Measurements from ENCODE around the gene VWF. TPM values are rescaled to one million over a fixed set of nuclear protein-coding genes. Genes with fewer than 3 reads are reported as not detected.

VWF gene
- total RNA-seq, 1 donor from 2014 or later, result 275 TPM

DNA sequence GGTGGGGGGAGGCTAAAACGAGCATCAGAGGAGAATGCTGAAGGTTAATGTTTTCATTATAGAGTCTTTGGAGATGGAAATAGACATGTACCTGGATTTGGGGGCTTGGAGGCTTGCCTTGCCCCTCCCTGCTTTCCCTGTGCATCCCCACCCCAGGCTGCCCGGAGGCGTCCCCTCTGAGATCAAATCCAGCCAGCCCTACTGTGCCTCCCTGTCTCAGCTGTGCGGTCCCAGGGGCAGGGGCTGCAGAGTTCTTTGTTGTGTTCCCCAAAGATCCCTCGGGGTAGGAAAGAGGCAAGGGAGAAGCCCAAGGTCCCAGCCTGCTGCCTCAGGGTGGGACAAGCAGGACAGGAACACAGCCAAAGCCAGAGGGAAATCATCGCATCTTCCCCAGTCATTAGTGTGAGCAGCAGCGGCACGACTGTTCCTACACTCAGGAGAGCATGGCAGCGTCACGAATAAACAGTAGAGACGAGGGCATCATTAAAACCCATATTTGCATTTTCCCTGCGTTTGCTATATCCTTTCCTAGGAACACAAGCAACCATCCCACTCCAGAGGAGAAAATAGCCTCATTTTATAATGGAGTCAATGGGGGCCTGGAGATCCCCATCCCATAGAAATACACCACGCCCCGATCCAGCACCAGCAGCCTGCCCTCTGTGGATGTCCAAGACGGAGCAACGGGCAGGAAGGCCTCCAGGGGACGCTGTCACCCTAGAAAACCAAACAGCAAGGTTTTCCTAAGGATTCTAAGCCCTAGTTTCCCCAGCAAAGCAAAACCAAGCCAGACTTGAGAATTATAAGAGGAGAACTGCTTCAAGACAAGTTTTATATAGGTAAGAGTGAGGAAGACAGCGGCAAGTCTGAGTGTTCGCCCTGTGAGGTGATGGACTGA, 211.8 kb downstream of the VWF start:
- no peak for ATAC-seq
- intact Hi-C loops (cut with micrococcal nuclease), result no loop called here
- DNase-seq, result no peak

DNA sequence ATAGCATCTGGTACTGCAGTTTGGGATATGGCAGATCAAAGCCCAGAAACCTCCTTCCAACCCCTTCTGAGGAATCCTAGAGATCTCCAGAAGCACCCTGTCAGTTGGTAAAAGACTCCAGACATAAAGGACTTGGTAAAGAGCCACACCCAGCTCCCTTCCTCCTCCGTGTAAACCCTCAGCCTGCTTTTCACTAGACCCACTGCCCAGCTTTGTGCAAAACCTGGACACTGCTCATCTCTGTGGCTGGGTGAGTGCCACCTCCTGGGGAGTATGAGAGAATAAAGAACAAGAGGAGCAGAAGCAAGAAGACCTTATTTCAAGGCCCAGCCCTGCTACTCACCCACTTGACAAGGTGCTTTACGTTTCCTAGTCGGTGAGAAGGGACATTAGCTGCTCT, 212.5 kb downstream of the VWF start:
- ATAC-seq (no peak), DNase-seq (no peak)
- intact Hi-C loops (cut with micrococcal nuclease), result no loop called here

DNA sequence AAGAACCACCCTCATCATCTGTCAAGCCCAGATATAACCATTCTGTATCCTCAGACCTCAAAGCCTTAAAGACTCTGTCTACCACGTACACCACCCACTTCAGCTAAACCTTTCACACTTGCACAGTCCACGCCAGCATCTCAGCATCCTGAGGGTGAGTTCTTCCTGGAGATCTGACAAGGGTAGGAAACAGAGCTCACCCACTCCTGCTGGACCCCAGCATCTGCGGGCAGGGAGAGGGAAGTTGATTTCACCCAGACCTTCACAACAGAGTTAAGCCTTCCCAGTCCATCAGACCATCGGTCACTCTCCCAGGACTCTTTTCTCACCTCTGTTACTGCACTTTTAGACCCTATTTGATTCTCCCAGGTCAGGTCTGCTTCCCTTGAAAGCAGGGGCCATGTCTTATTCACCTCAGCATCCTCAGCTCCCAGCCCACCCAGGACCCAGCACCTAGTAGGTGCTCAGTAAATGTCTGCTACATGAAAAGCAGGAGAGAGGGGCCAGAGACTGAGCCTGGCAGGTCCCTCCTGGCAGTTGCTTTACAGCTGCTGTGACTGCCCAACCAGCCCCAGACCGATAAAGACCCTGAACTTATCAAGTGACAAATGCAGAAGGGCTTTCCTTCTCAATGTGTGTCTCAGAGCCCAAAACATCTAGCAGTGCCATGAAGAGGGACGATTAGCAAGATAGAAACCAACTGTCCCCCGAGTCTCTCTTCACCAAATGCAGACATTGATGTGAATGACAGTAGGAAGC, 213.5 kb downstream of the VWF start:
- ATAC-seq (no peak), DNase-seq (no peak)
- intact Hi-C loops (cut with micrococcal nuclease), result no loop called here

DNA sequence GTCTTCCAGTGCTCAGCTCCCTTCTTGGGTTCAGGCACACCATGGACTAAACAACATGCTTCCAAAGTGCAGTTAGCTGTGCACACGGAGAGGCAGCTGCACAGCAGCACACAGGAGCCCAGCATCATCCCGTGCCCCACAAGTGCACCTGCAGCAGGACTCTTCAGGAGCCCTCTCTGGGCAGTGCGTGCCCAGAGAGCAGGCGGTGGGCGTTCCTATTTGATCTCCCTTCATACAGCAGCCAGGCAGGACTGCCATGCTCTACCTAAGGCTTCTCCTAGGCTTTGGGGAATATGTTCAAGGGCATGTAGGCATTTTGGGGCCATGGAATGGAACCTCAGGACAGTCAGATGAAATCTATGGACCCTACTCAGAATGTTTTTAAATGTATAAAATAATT, 214.9 kb downstream of the VWF start:
- ATAC-seq (no peak), DNase-seq (no peak)
- intact Hi-C loops (cut with micrococcal nuclease), result no loop called here

- DNase-seq (no peak), ATAC-seq (no peak)
- intact Hi-C loops (cut with micrococcal nuclease), result no loop called here
Observed at GRCh38 chr12:5908251-5908650, 216.2 kb downstream of the VWF start.

DNA sequence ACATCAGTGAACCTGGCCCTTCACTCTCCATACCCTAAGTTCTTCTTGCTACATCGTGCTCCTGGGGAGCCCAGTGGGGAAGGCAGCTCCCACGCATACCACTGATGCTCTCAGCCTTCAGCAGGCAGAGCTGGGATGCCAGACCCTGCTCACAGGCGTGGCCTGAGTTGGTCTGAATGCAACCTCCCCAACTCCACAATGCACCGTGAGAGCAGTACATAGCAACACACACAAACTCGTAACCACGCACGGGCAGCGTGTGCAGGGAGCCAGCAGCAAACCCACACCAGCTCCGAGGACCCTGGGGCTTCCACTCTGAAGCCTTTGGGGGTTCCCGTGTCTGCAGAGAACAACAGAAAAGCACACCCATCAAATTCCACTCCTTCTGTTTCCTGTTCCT, 216.7 kb downstream of the VWF start:
- DNase-seq (no peak), ATAC-seq (no peak)
- intact Hi-C loops (cut with micrococcal nuclease), result no loop called here

- DNase-seq (no peak), ATAC-seq (no peak)
- intact Hi-C loops (cut with micrococcal nuclease), result no loop called here
Observed at GRCh38 chr12:5905757-5906156, 218.7 kb downstream of the VWF start.

DNA sequence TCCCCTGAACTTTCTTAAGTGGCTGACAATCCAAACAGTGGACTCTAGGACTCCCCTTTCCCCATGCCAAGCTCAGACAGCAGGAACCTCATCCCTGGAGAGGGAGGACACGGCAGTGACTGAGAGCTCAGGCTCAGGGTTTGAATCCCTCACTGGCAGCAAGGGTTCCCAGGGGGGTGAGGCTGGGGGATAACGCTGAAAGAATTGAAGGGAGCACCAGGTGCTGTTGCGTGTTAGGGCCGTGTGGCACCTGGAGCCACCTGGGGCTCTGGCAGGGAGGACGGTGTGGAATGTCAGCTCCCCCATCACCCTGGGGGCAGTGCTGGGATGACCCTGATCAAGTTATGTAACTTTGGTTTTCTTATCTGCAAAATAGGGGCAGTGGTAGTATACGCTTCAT, 219.5 kb downstream of the VWF start:
- no peak for ATAC-seq

GRCh38 chr12:5904441-5904840, 220.0 kb downstream of the VWF start:
- no peak for DNase-seq
- ATAC-seq, result no peak
- intact Hi-C loops (cut with micrococcal nuclease), result no loop called here

More for the DNA sequence above, 219.5 kb downstream of the VWF start:
- DNase-seq, result no peak
- intact Hi-C loops (cut with micrococcal nuclease), result no loop called here

DNA sequence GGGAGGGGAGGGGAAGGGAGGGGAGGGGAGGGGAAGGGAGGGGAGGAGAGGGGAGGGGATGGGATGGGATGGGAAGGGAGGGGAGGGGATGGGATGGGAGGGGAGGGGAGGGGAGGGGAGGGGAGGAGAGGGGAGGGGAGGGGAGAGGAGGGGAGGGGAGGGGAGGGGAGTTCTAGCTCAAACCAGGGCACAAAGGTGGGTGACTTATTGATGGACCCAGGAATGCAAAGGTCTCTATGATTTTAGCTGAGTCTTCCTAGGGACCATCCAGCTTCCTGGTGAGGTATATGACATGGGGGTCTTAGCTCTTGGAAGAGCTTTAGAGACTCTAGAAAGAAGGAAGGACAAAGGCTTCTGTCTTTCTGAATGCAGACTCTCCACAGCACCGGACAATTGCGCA, 221.7 kb downstream of the VWF start:
- DNase-seq (no peak), ATAC-seq (no peak)
- intact Hi-C loops (cut with micrococcal nuclease), result no loop called here

- ATAC-seq, result no peak
- intact Hi-C loops (cut with micrococcal nuclease), result no loop called here
- DNase-seq, result no peak
Observed at GRCh38 chr12:5901416-5901815, 223.1 kb downstream of the VWF start.

GRCh38 chr12:5900533-5901205, 223.8 kb downstream of the VWF start:
- DNase-seq (no peak), ATAC-seq (no peak)
- intact Hi-C loops (cut with micrococcal nuclease), result no loop called here

GRCh38 chr12:5900076-5900475, 224.4 kb downstream of the VWF start:
- ATAC-seq (no peak), DNase-seq (no peak)
- intact Hi-C loops (cut with micrococcal nuclease), result no loop called here

GRCh38 chr12:5899675-5900074, 224.8 kb downstream of the VWF start:
- intact Hi-C loops (cut with micrococcal nuclease), result no loop called here
- no peak for ATAC-seq
- DNase-seq, result no peak

GRCh38 chr12:5898874-5899273, 225.6 kb downstream of the VWF start:
- no peak for ATAC-seq
- intact Hi-C loops (cut with micrococcal nuclease), result no loop called here
- DNase-seq, result no peak

Other genes starting within 250 kb of the VWF start
- 16.1 TPM for gene ANO2, start 179.4 kb downstream of the VWF start, total RNA-seq
- gene CD9, start 75.7 kb upstream of the VWF start, total RNA-seq, result 39.2 TPM
- gene PLEKHG6, start 186.0 kb upstream of the VWF start, total RNA-seq, result 0.47 TPM
- gene TNFRSF1A, start 217.4 kb upstream of the VWF start, total RNA-seq, result 44.0 TPM